Measurements from ENCODE around the gene TNFRSF12A.

The TNFRSF12A gene

GRCh38 chr16:3020247-3020603, at the start of gene TNFRSF12A:
TNFRSF12A (plus strand) TSS chr16:3020368; CDS start chr16:3020398, 30 bp downstream.
- Histone ChIP-seq H3K27ac (ENCODE audit: low read depth, low read length) (peak within 1 kb of the TSS; percentile 93), H3K9me3 (ENCODE audit: control insufficient read depth in 5 of 5, low read length in 5 of 5) (no peaks in the 10 kb centered on the region), H3K9ac (ENCODE audit: low read length in 5 of 5) (peak within 1 kb of the TSS; percentile 66 to 96 (median 92)), H3K4me1 (ENCODE audit: control insufficient read depth in 5 of 5, insufficient read depth in 5 of 5, low read length in 5 of 5) (peaks cover 4 to 53% (median 45%) of the 10 kb centered on the region in 5 donors), H3K27me3 (ENCODE audit: control insufficient read depth in 5 of 5, insufficient read depth in 4 of 5, low read length in 5 of 5) (peaks cover 6 to 19% (median 10%) of the 10 kb centered on the region in 5 donors), H3K36me3 (ENCODE audit: control insufficient read depth in 5 of 5, insufficient read depth in 5 of 5, low read length in 5 of 5) (no peaks in the 10 kb centered on the region), H3K4me3 (ENCODE audit: low read depth in 1 of 5, low read length in 5 of 5) (peak within 1 kb of the TSS; percentile 70 to 90 (median 82))

- peaks cover 0 to 47% (median 31%) of the 10 kb centered on the region in 5 donors for H3K4me1 ChIP-seq (ENCODE audit: control insufficient read depth in 5 of 5, insufficient read depth in 5 of 5, low read length in 5 of 5)
- H3K27ac ChIP-seq (ENCODE audit: low read depth, low read length), result no peak overlapping the region
- H3K9me3 ChIP-seq (ENCODE audit: control insufficient read depth in 5 of 5, low read length in 5 of 5), result no peaks in the 10 kb centered on the region
- H3K9ac ChIP-seq (ENCODE audit: low read length in 5 of 5), result peak overlapping the region in 2 of 5 donors; percentile 53 to 64
- peaks cover 12 to 35% (median 25%) of the 10 kb centered on the region in 5 donors for H3K27me3 ChIP-seq (ENCODE audit: control insufficient read depth in 5 of 5, insufficient read depth in 4 of 5, low read length in 5 of 5)
- peaks cover 0 to 4% (median 0%) of the 10 kb centered on the region in 5 donors for H3K36me3 ChIP-seq (ENCODE audit: control insufficient read depth in 5 of 5, insufficient read depth in 5 of 5, low read length in 5 of 5)
- peak overlapping the region in 3 of 5 donors; percentile 72 to 78 (median 78) for H3K4me3 ChIP-seq (ENCODE audit: low read depth in 1 of 5, low read length in 5 of 5)
These were observed 49.6 kb upstream of the TNFRSF12A start for GRCh38 chr16:2970563-2970962.

GRCh38 chr16:2971134-2971984, 48.8 kb upstream of the TNFRSF12A start:
- Histone ChIP-seq H3K9me3 (ENCODE audit: control insufficient read depth in 5 of 5, low read length in 5 of 5) (no peaks in the 10 kb centered on the region), H3K36me3 (ENCODE audit: control insufficient read depth in 5 of 5, insufficient read depth in 5 of 5, low read length in 5 of 5) (peaks cover 0 to 4% (median 0%) of the 10 kb centered on the region in 5 donors), H3K27ac (ENCODE audit: low read depth, low read length) (no peak overlapping the region), H3K4me1 (ENCODE audit: control insufficient read depth in 5 of 5, insufficient read depth in 5 of 5, low read length in 5 of 5) (peaks cover 0 to 47% (median 31%) of the 10 kb centered on the region in 5 donors), H3K9ac (ENCODE audit: low read length in 5 of 5) (no peak overlapping the region), H3K27me3 (ENCODE audit: control insufficient read depth in 5 of 5, insufficient read depth in 4 of 5, low read length in 5 of 5) (peaks cover 6 to 27% (median 17%) of the 10 kb centered on the region in 5 donors), H3K4me3 (ENCODE audit: low read depth in 1 of 5, low read length in 5 of 5) (no peak overlapping the region)

DNA sequence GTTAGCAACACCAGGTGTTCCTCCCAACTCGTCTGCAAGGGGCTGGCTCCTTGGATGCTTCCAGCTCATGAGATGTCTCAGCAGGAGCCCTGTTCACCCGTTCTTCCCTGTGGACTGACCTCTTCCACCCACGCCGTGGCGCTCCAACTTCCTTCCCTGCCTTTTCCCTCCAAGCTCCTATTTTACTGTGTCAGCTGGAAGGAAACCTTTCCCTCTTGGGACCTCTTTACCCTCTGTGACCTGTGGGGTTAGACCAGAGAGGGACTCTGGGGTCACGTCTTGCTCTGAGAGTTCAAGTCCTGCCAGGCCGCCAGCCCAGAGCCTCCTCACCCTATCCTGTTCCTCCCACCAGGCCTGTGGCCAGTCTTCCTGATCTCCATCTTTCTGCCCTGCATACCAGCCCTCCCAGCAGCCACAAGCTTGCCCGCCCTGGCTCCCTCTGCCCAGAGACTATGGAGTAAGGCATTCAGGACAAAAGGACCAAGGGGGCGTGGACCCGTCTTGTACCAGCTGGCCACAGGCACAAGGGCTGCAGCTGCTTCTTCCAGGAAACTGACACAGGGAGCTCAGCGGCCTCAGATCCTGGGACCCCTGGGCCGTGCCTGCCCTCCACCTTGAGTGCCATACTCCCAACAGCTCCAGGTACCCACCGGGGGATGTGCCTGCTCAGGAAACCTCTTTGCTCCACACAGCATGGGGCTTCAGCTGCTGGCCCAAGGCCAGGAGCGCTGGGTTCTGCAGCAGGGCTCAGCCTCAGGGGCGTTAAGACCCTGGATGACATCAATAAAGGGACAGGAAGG, 48.0 kb upstream of the TNFRSF12A start:
- Histone ChIP-seq H3K4me3 (ENCODE audit: low read depth in 1 of 5, low read length in 5 of 5) (no peak overlapping the region), H3K9ac (ENCODE audit: low read length in 5 of 5) (no peak overlapping the region), H3K27ac (ENCODE audit: low read depth, low read length) (no peak overlapping the region), H3K9me3 (ENCODE audit: control insufficient read depth in 5 of 5, low read length in 5 of 5) (no peaks in the 10 kb centered on the region), H3K4me1 (ENCODE audit: control insufficient read depth in 5 of 5, insufficient read depth in 5 of 5, low read length in 5 of 5) (peaks cover 0 to 41% (median 28%) of the 10 kb centered on the region in 5 donors), H3K36me3 (ENCODE audit: control insufficient read depth in 5 of 5, insufficient read depth in 5 of 5, low read length in 5 of 5) (peaks cover 0 to 4% (median 0%) of the 10 kb centered on the region in 5 donors), H3K27me3 (ENCODE audit: control insufficient read depth in 5 of 5, insufficient read depth in 4 of 5, low read length in 5 of 5) (peaks cover 6 to 21% (median 11%) of the 10 kb centered on the region in 5 donors)

- Histone ChIP-seq H3K27ac (ENCODE audit: low read depth, low read length) (no peak overlapping the region), H3K4me1 (ENCODE audit: control insufficient read depth in 5 of 5, insufficient read depth in 5 of 5, low read length in 5 of 5) (peaks cover 0 to 33% (median 24%) of the 10 kb centered on the region in 5 donors), H3K27me3 (ENCODE audit: control insufficient read depth in 5 of 5, insufficient read depth in 4 of 5, low read length in 5 of 5) (peaks cover under 1 to 17% (median 3%) of the 10 kb centered on the region in 5 donors), H3K9me3 (ENCODE audit: control insufficient read depth in 5 of 5, low read length in 5 of 5) (no peaks in the 10 kb centered on the region), H3K9ac (ENCODE audit: low read length in 5 of 5) (no peak overlapping the region), H3K4me3 (ENCODE audit: low read depth in 1 of 5, low read length in 5 of 5) (no peak overlapping the region), H3K36me3 (ENCODE audit: control insufficient read depth in 5 of 5, insufficient read depth in 5 of 5, low read length in 5 of 5) (peaks cover 0 to 4% (median 0%) of the 10 kb centered on the region in 5 donors)
These were observed 47.1 kb upstream of the TNFRSF12A start for GRCh38 chr16:2973093-2973492.

DNA sequence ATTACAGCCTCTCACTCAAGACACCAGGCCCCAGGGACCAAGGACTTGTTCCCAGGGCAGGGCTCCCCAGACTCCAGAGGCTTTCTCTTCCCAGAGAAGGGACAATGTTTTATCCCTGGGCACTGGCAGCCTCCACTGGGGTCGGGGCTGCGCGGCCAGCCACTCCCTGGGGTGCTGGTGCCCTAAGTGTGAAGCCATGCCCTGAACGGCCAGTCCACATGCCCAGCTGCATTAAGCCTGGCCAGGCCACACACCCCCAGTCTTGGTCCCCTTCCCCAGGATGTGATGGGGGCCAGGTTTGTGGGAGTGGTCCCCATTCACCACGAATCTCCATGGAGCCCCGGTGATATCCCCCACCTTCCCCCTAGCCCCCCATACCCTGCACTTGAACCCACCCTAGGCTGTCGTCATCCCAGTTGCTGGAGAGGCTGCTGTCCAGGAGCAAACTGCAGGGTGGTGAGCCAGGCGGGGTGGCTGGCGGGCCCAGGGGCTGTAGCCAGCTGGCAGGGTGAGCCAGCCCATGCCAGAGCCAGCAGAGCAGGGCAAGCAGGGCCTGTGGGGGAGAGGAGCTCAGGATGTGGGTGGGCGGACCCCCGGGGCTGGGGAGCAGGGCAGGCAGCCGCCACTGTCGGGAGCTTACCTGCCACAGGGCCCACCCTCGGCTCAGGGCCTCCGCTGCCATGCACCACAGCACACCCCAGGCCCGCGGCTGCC, 46.4 kb upstream of the TNFRSF12A start:
- Histone ChIP-seq H3K4me1 (ENCODE audit: control insufficient read depth in 5 of 5, insufficient read depth in 5 of 5, low read length in 5 of 5) (peaks cover 0 to 26% (median 18%) of the 10 kb centered on the region in 5 donors), H3K36me3 (ENCODE audit: control insufficient read depth in 5 of 5, insufficient read depth in 5 of 5, low read length in 5 of 5) (peaks cover 0 to 4% (median 0%) of the 10 kb centered on the region in 5 donors), H3K4me3 (ENCODE audit: low read depth in 1 of 5, low read length in 5 of 5) (no peak overlapping the region), H3K9me3 (ENCODE audit: control insufficient read depth in 5 of 5, low read length in 5 of 5) (no peaks in the 10 kb centered on the region), H3K9ac (ENCODE audit: low read length in 5 of 5) (no peak overlapping the region), H3K27ac (ENCODE audit: low read depth, low read length) (no peak overlapping the region), H3K27me3 (ENCODE audit: control insufficient read depth in 5 of 5, insufficient read depth in 4 of 5, low read length in 5 of 5) (peaks cover 0 to 13% (median 0%) of the 10 kb centered on the region in 5 donors)

GRCh38 chr16:2974319-2975056, 45.7 kb upstream of the TNFRSF12A start:
- Histone ChIP-seq H3K4me1 (ENCODE audit: control insufficient read depth in 5 of 5, insufficient read depth in 5 of 5, low read length in 5 of 5) (peaks cover 0 to 21% (median 15%) of the 10 kb centered on the region in 5 donors), H3K27me3 (ENCODE audit: control insufficient read depth in 5 of 5, insufficient read depth in 4 of 5, low read length in 5 of 5) (peaks cover 0 to 15% (median 3%) of the 10 kb centered on the region in 5 donors), H3K9me3 (ENCODE audit: control insufficient read depth in 5 of 5, low read length in 5 of 5) (no peaks in the 10 kb centered on the region), H3K36me3 (ENCODE audit: control insufficient read depth in 5 of 5, insufficient read depth in 5 of 5, low read length in 5 of 5) (peaks cover 0 to 4% (median 0%) of the 10 kb centered on the region in 5 donors), H3K9ac (ENCODE audit: low read length in 5 of 5) (peak overlapping the region in 1 of 5 donors; percentile 4), H3K27ac (ENCODE audit: low read depth, low read length) (no peak overlapping the region), H3K4me3 (ENCODE audit: low read depth in 1 of 5, low read length in 5 of 5) (no peak overlapping the region)

DNA sequence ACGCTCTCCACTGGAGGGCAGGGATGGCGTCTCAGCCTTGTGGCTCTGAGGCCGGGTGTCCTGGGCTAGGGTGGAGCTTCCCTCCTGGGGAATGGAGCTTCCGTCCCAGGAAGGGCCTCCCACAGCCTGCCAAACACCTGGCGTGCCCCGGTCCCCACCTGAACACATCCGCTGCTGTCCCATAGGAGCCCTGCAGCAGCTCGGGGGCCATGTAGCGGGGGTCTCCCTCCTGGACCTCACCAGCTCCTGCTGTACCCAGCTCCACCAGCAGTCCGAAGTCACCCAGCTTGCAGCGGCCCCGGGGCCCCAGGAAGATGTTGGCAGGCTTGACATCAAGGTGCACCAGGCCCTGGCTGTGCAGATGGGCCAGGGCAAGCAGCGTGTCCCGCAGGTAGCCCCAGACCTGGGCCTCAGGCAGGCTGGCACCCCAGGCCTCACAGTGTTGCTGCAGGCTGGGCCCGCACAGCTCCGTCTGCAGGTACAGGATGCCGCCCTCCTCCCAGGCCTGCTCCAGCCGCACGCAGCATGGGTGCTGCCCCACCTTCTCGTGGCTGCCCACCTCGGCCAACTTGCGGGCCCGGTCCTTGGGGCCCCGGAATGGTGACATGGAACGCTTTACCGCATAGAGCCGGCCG, 44.9 kb upstream of the TNFRSF12A start:
- H3K9ac ChIP-seq (ENCODE audit: low read length in 5 of 5), result peak overlapping the region in 1 of 5 donors; percentile 4
- H3K9me3 ChIP-seq (ENCODE audit: control insufficient read depth in 5 of 5, low read length in 5 of 5), result no peaks in the 10 kb centered on the region
- H3K4me1 ChIP-seq (ENCODE audit: control insufficient read depth in 5 of 5, insufficient read depth in 5 of 5, low read length in 5 of 5), result peaks cover 0 to 21% (median 13%) of the 10 kb centered on the region in 5 donors
- peaks cover 0 to 18% (median 6%) of the 10 kb centered on the region in 5 donors for H3K27me3 ChIP-seq (ENCODE audit: control insufficient read depth in 5 of 5, insufficient read depth in 4 of 5, low read length in 5 of 5)
- H3K4me3 ChIP-seq (ENCODE audit: low read depth in 1 of 5, low read length in 5 of 5), result no peak overlapping the region
- peaks cover 0 to 4% (median 0%) of the 10 kb centered on the region in 5 donors for H3K36me3 ChIP-seq (ENCODE audit: control insufficient read depth in 5 of 5, insufficient read depth in 5 of 5, low read length in 5 of 5)
- H3K27ac ChIP-seq (ENCODE audit: low read depth, low read length), result no peak overlapping the region

All from subcutaneous abdominal adipose tissue (tissue), 5 donors.